Panc1 (cell line): ENCODE data around the gene RUFY1. TPM values are rescaled to one million over a fixed set of nuclear protein-coding genes. Genes with fewer than 3 reads are reported as not detected.
A peak's percentile ranks its signal among the peaks of the same experiment; 100 is the strongest.

ENCODE experiments used
- ATAC-seq: fragments of 200-7000 bp; cut with Tn5 transposase; 2 replicates; pipeline ENCODE4 v1.9.1; 2020; ENCODE audit warnings: mild to moderate bottlenecking, moderate library complexity
- BruUV-seq: library from RNA; stranded (reverse); fragments of 400-500 nt; replicated peaks from 2 replicates; lab custom pipeline; 2021; lab: Mats Ljungman, UMichigan
- CTCF ChIA-PET: fragments of 300-600 bp; sonication (Branson Sonifier 250); formaldehyde crosslinking; loops from one replicate; lab custom pipeline; 2022; ENCODE audit warnings: antibody characterized with exemption; lab: Charles Lee
- POLR2A ChIA-PET: fragments of 300-600 bp; sonication (Branson Sonifier 250); formaldehyde crosslinking; loops from one replicate; lab custom pipeline; 2022; ENCODE audit warnings: antibody characterized with exemption; lab: Charles Lee
- DNase-seq: peaks from one replicate; pipeline ENCODE4 v3.0.0-alpha.2; 2010; ENCODE audit warnings: low read depth, low spot score
- H3K27ac ChIP-seq: 2 replicates; pipeline ENCODE4 v1.5.1; 2011; ENCODE audit warnings: mild to moderate bottlenecking, low read length, inconsistent platforms
- H3K27me3 ChIP-seq: fragments of 200-500 bp; sonication (Bioruptor generic); 2 replicates; pipeline ENCODE4 v1.6.0; 2014; ENCODE audit warnings: low read length, inconsistent platforms; ENCODE audit not compliant: control insufficient read depth, insufficient read depth
- H3K36me3 ChIP-seq: fragments of 200-500 bp; sonication (Bioruptor generic); 2 replicates; pipeline ENCODE4 v1.5.1; 2014; ENCODE audit warnings: inconsistent platforms, mild to moderate bottlenecking, low read length, moderate library complexity; ENCODE audit not compliant: control insufficient read depth, insufficient read depth
- H3K4me1 ChIP-seq: 2 replicates; pipeline ENCODE4 v1.5.1; 2011; ENCODE audit warnings: inconsistent platforms, mild to moderate bottlenecking, low read length, moderate library complexity; ENCODE audit not compliant: control insufficient read depth, insufficient read depth
- H3K4me3 ChIP-seq, 2 experiments: 2 replicates each; pipeline ENCODE4 v1.5.1; 2011 to 2012; ENCODE audit warnings: low read depth in 2 of 2, low read length in 2 of 2, mild to moderate bottlenecking in 2 of 2, inconsistent platforms in 1 of 2, moderate library complexity in 1 of 2
- H3K9me3 ChIP-seq: fragments of 200-500 bp; sonication (Bioruptor generic); 2 replicates; pipeline ENCODE4 v1.5.1; 2014; ENCODE audit warnings: low read depth, mild to moderate bottlenecking, inconsistent platforms, low read length, moderate library complexity; ENCODE audit not compliant: control insufficient read depth, insufficient read depth
- CTCF ChIP-seq: fragments of 450-650 bp; IDR thresholded peaks from 2 replicates; pipeline ENCODE4 v1.5.1; 2017; ENCODE audit warnings: mild to moderate bottlenecking
- POLR2AphosphoS5 ChIP-seq: IDR thresholded peaks from 2 replicates; pipeline ENCODE4 v1.6.1; 2012; ENCODE audit warnings: mild to moderate bottlenecking, low read depth, low read length, moderate library complexity
- REST ChIP-seq, 2 experiments: IDR thresholded peaks; 2 replicates each; pipeline ENCODE4 v1.6.1; 2011 to 2012; ENCODE audit warnings: low read depth in 2 of 2, control low read depth in 1 of 2, low read length in 1 of 2, mild to moderate bottlenecking in 1 of 2, moderate library complexity in 1 of 2; ENCODE audit not compliant: insufficient read depth in 1 of 2
- SIN3A ChIP-seq: IDR thresholded peaks from 2 replicates; pipeline ENCODE4 v1.6.1; 2012; ENCODE audit warnings: low read depth, mild to moderate bottlenecking, low read length, moderate library complexity, borderline replicate concordance; ENCODE audit not compliant: insufficient read depth
- TCF7L2 ChIP-seq: IDR thresholded peaks from 2 replicates; pipeline ENCODE4 v1.6.1; 2011; ENCODE audit warnings: mild to moderate bottlenecking, low read depth, low read length, inconsistent platforms
- in situ Hi-C: cut with HindIII; loops from 2 replicates; pipeline ENCODE4 v1.10.0; 2016; ENCODE audit warnings: low sequenced_read_pairs, low pct_unique_long_range_greater_than_20kb
- intact Hi-C: fragments of 100-400 bp; cut with micrococcal nuclease; formaldehyde crosslinking; loops from one replicate; pipeline ENCODE4 v1.10.0; 2022; ENCODE audit not compliant: unreplicated experiment
- total RNA-seq: library from RNA; stranded (reverse); gene quantifications from one replicate; pipeline ENCODE4 v1.2.1, GENCODE V29; 2021; ENCODE audit not compliant: unreplicated experiment

RUFY1 gene
- total RNA-seq, 1 experiment from 2014 or later: 66.3 TPM

- peak overlapping the region; percentile 2; the same call in 1 of the 2 replicates for H3K27ac ChIP-seq
- in situ Hi-C loops: no loop called here
- CTCF ChIA-PET: interaction anchor here (0.6 kb wide), 1 partner anchor 50 kb away, joined by 4 read pairs; no protein-coding TSS in a partner anchor
- intact Hi-C loops: no loop called here
- TF ChIP-seq SIN3A: no peak
- TF ChIP-seq POLR2AphosphoS5: no peak
- H3K36me3 ChIP-seq: peaks cover 86% of the 10 kb centered on the region
- ATAC-seq: no peak
- no peaks in the 10 kb centered on the region for H3K9me3 ChIP-seq
- no TSS peak for BruUV-seq
- no peak for DNase-seq
- H3K4me1 ChIP-seq: peaks cover 57% of the 10 kb centered on the region
- POLR2A ChIA-PET: no interaction called here
- H3K4me3 ChIP-seq: peak overlapping the region; percentile 46 to 99
- H3K27me3 ChIP-seq: no peaks in the 10 kb centered on the region
These were observed 68.7 kb downstream of the RUFY1 start for GRCh38 chr5:179618923-179619554.

GRCh38 chr5:179619776-179620175 is 69.4 kb downstream of the RUFY1 start:
- intact Hi-C loops: no loop called here
- Histone ChIP-seq H3K27me3 (no peaks in the 10 kb centered on the region), H3K9me3 (no peaks in the 10 kb centered on the region), H3K36me3 (peaks cover 78% of the 10 kb centered on the region), H3K4me1 (peaks cover 57% of the 10 kb centered on the region), H3K27ac (peak overlapping the region; percentile 83; the same call in 1 of the 2 replicates), H3K4me3 (peak overlapping the region; percentile 76 to 99; a peak in 3 of 4 replicates)
- CTCF ChIA-PET: no interaction called here
- no TSS peak for BruUV-seq
- in situ Hi-C loops: no loop called here
- TF ChIP-seq TCF7L2 (no peak), SIN3A (no peak), REST (IDR thresholded peaks at IDR 0.05; ENCODE audit: insufficient read depth in 1 of 2, low read depth in 2 of 2, low read length in 1 of 2) (no peak), CTCF (no peak), POLR2AphosphoS5 (no peak)
- DNase-seq (no peak), ATAC-seq (no peak)
- POLR2A ChIA-PET: no interaction called here

GRCh38 chr5:179620293-179620692 is 69.9 kb downstream of the RUFY1 start:
- no peak for TF ChIP-seq REST (IDR thresholded peaks at IDR 0.05; ENCODE audit: insufficient read depth in 1 of 2, low read depth in 2 of 2, low read length in 1 of 2)
- TF ChIP-seq SIN3A: no peak
- no peak for TF ChIP-seq TCF7L2
- no peak for TF ChIP-seq POLR2AphosphoS5
- TF ChIP-seq CTCF: no peak
- Histone ChIP-seq H3K36me3 (peaks cover 73% of the 10 kb centered on the region), H3K9me3 (no peaks in the 10 kb centered on the region), H3K27ac (peak overlapping the region; percentile 83), H3K27me3 (no peaks in the 10 kb centered on the region), H3K4me1 (peaks cover 56% of the 10 kb centered on the region), H3K4me3 (peak overlapping the region; percentile 76 to 99)
- POLR2A ChIA-PET: interaction anchor here (0.6 kb wide), 2 partner anchors 33 to 92 kb away, joined by 3 to 5 read pairs; no protein-coding TSS in a partner anchor
- BruUV-seq: no TSS peak
- intact Hi-C loops: no loop called here
- DNase-seq: no peak
- CTCF ChIA-PET: no interaction called here
- ATAC-seq: no peak
- in situ Hi-C loops: no loop called here
